Right atrium auricular region (tissue), 2 donors: Measurements from ENCODE around the gene SAYSD1. TPM values are rescaled to one million over a fixed set of nuclear protein-coding genes. Genes with fewer than 3 reads are reported as not detected.

Experiments used
- DNase-seq: peaks from one replicate; pipeline ENCODE4 v3.0.0-alpha.2; 2019; ENCODE audit warnings: low spot score
- H3K27ac ChIP-seq, 2 donors: fragments of 200-600 bp; sonication (generic); 1 replicate in 1 of 2; 2 replicates in 1 of 2; pipeline ENCODE4 v1.5.1; 2016 to 2019
- H3K27me3 ChIP-seq, 2 donors: fragments of 200-600 bp; sonication (generic); one replicate each; pipeline versions ENCODE4 v1.5.1 to v1.6.0; 2017 to 2019
- H3K36me3 ChIP-seq: fragments of 200-600 bp; sonication (generic); one replicate; pipeline ENCODE4 v1.5.1; 2016
- H3K4me1 ChIP-seq, 2 donors: fragments of 200-600 bp; sonication (generic); one replicate each; pipeline versions ENCODE4 v1.5.1 to v1.6.0; 2017 to 2019
- H3K4me3 ChIP-seq, 2 donors: fragments of 200-600 bp; sonication (generic); 1 replicate in 1 of 2; 2 replicates in 1 of 2; pipeline ENCODE4 v1.5.1; 2017 to 2019; ENCODE audit warnings: mild to moderate bottlenecking in 1 of 2, moderate library complexity in 1 of 2
- H3K9me3 ChIP-seq, 2 donors: fragments of 200-600 bp; sonication (generic); one replicate each; pipeline ENCODE4 v1.5.1; 2019
- CTCF ChIP-seq, 2 donors: fragments of 200-600 bp; sonication (generic); IDR thresholded peaks; one replicate each; pipeline ENCODE4 v1.5.1; 2019; ENCODE audit warnings: antibody characterized with exemption in 2 of 2
- total RNA-seq, 2 donors: library from RNA; depleted of rRNA; stranded (reverse); fragments of >200 nt; gene quantifications; one replicate each; pipeline ENCODE4 v1.1.0, GENCODE V29; 2016

The SAYSD1 gene
- total RNA-seq, 2 donors from 2014 or later, result 10.3 to 10.5 TPM

- H3K4me1 ChIP-seq, result no peaks in the 10 kb centered on the region
- no peak overlapping the region for H3K27ac ChIP-seq
- no peaks in the 10 kb centered on the region for H3K36me3 ChIP-seq
- DNase-seq, result no peak
- H3K4me3 ChIP-seq, result no peak overlapping the region
- no peak for TF ChIP-seq CTCF (IDR thresholded peaks at IDR 0.05)
- H3K9me3 ChIP-seq, result no peaks in the 10 kb centered on the region
- no peaks in the 10 kb centered on the region for H3K27me3 ChIP-seq
Observed at GRCh38 chr6:39075807-39076622, 39.0 kb downstream of the SAYSD1 start.

- Histone ChIP-seq H3K36me3 (no peaks in the 10 kb centered on the region), H3K4me1 (no peaks in the 10 kb centered on the region), H3K4me3 (no peak overlapping the region), H3K27me3 (no peaks in the 10 kb centered on the region), H3K27ac (no peak overlapping the region), H3K9me3 (no peaks in the 10 kb centered on the region)
- no peak for DNase-seq
- no peak for TF ChIP-seq CTCF (IDR thresholded peaks at IDR 0.05)
Observed at GRCh38 chr6:39075010-39075686, 39.8 kb downstream of the SAYSD1 start.

GRCh38 chr6:39074486-39074885, 40.5 kb downstream of the SAYSD1 start:
- DNase-seq, result no peak
- no peak for TF ChIP-seq CTCF (IDR thresholded peaks at IDR 0.05)
- Histone ChIP-seq H3K27me3 (no peaks in the 10 kb centered on the region), H3K36me3 (no peaks in the 10 kb centered on the region), H3K9me3 (no peaks in the 10 kb centered on the region), H3K27ac (no peak overlapping the region), H3K4me1 (no peaks in the 10 kb centered on the region), H3K4me3 (no peak overlapping the region)

- no peak for DNase-seq
- H3K36me3 ChIP-seq, result no peaks in the 10 kb centered on the region
- H3K4me3 ChIP-seq, result no peak overlapping the region
- no peaks in the 10 kb centered on the region for H3K4me1 ChIP-seq
- no peak for TF ChIP-seq CTCF (IDR thresholded peaks at IDR 0.05)
- no peaks in the 10 kb centered on the region for H3K9me3 ChIP-seq
- no peak overlapping the region for H3K27ac ChIP-seq
- no peaks in the 10 kb centered on the region for H3K27me3 ChIP-seq
Observed at GRCh38 chr6:39073471-39074355, 41.3 kb downstream of the SAYSD1 start.

GRCh38 chr6:39072830-39073229, 42.2 kb downstream of the SAYSD1 start:
- no peak for DNase-seq
- Histone ChIP-seq H3K4me1 (no peaks in the 10 kb centered on the region), H3K4me3 (no peak overlapping the region), H3K27ac (no peak overlapping the region), H3K27me3 (no peaks in the 10 kb centered on the region), H3K36me3 (no peaks in the 10 kb centered on the region), H3K9me3 (no peaks in the 10 kb centered on the region)
- TF ChIP-seq CTCF (IDR thresholded peaks at IDR 0.05), result no peak
